ENCODE measurements around the gene HECW1. TPM values are rescaled to one million over a fixed set of nuclear protein-coding genes. Genes with fewer than 3 reads are reported as not detected.

Gene HECW1
- total and polyA plus RNA-seq, 4 donors: 0.05 TPM; not detected in 3

DNA sequence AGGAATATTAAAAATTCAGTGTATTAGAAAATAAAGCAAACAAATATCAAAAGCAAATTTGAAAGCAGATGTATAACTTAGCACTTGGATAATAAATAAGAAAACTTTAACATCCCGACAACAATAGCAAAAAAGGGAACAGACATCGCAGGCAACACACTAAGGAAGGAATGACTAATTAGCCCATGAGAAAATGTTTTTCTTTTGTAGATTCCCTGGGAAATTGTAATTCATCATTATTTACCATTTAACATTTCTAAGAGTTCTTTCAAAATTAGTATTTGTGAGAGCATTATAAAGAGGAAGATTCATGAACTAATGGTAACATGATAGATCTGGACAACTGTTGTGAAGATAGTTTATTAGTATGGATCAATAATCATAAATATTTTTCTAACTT, 364.4 kb downstream of the HECW1 start:
- H3K4me3 ChIP-seq (ENCODE audit: low read depth in 1 of 3, low read length in 3 of 3): no peak overlapping the region
- H3K9me3 ChIP-seq (ENCODE audit: control insufficient read depth in 4 of 4, low read length in 3 of 4): no peaks in the 10 kb centered on the region
- no peak for DNase-seq (ENCODE audit: low spot score)
- no peaks in the 10 kb centered on the region for H3K4me1 ChIP-seq (ENCODE audit: control insufficient read depth in 4 of 4, insufficient read depth in 4 of 4, low read length in 3 of 4)
- no peak overlapping the region for H3K27ac ChIP-seq (ENCODE audit: low read depth in 1 of 2, low read length in 2 of 2)
- H3K9ac ChIP-seq (ENCODE audit: low read depth in 1 of 2, low read length in 2 of 2): no peak overlapping the region
- no peaks in the 10 kb centered on the region for H3K27me3 ChIP-seq (ENCODE audit: control insufficient read depth in 4 of 4, insufficient read depth in 4 of 4, low read length in 3 of 4)
- WGBS: 95% methylated on average over 2 of the region's 2 CpGs
- TF ChIP-seq, protein P1, sequence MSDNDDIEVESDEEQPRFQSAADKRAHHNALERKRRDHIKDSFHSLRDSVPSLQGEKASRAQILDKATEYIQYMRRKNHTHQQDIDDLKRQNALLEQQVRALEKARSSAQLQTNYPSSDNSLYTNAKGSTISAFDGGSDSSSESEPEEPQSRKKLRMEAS (IDR thresholded peaks at IDR 0.05): no peak
- TF ChIP-seq FOXA1 (IDR thresholded peaks at IDR 0.05): no peak
- no peak for TF ChIP-seq FOXA2 (IDR thresholded peaks at IDR 0.05)
- TF ChIP-seq, protein P2, sequence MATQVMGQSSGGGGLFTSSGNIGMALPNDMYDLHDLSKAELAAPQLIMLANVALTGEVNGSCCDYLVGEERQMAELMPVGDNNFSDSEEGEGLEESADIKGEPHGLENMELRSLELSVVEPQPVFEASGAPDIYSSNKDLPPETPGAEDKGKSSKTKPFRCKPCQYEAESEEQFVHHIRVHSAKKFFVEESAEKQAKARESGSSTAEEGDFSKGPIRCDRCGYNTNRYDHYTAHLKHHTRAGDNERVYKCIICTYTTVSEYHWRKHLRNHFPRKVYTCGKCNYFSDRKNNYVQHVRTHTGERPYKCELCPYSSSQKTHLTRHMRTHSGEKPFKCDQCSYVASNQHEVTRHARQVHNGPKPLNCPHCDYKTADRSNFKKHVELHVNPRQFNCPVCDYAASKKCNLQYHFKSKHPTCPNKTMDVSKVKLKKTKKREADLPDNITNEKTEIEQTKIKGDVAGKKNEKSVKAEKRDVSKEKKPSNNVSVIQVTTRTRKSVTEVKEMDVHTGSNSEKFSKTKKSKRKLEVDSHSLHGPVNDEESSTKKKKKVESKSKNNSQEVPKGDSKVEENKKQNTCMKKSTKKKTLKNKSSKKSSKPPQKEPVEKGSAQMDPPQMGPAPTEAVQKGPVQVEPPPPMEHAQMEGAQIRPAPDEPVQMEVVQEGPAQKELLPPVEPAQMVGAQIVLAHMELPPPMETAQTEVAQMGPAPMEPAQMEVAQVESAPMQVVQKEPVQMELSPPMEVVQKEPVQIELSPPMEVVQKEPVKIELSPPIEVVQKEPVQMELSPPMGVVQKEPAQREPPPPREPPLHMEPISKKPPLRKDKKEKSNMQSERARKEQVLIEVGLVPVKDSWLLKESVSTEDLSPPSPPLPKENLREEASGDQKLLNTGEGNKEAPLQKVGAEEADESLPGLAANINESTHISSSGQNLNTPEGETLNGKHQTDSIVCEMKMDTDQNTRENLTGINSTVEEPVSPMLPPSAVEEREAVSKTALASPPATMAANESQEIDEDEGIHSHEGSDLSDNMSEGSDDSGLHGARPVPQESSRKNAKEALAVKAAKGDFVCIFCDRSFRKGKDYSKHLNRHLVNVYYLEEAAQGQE (IDR thresholded peaks at IDR 0.05): no peak
- TF ChIP-seq EGR1 (IDR thresholded peaks at IDR 0.05; ENCODE audit: low read depth in 2 of 2): no peak
- TF ChIP-seq, protein P3, sequence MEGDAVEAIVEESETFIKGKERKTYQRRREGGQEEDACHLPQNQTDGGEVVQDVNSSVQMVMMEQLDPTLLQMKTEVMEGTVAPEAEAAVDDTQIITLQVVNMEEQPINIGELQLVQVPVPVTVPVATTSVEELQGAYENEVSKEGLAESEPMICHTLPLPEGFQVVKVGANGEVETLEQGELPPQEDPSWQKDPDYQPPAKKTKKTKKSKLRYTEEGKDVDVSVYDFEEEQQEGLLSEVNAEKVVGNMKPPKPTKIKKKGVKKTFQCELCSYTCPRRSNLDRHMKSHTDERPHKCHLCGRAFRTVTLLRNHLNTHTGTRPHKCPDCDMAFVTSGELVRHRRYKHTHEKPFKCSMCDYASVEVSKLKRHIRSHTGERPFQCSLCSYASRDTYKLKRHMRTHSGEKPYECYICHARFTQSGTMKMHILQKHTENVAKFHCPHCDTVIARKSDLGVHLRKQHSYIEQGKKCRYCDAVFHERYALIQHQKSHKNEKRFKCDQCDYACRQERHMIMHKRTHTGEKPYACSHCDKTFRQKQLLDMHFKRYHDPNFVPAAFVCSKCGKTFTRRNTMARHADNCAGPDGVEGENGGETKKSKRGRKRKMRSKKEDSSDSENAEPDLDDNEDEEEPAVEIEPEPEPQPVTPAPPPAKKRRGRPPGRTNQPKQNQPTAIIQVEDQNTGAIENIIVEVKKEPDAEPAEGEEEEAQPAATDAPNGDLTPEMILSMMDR (IDR thresholded peaks at IDR 0.05; ENCODE audit: low read depth, low read length, missing input control): no peak
- TF ChIP-seq YY1 (IDR thresholded peaks at IDR 0.05): no peak
- TF ChIP-seq SP1 (IDR thresholded peaks at IDR 0.05): no peak
- TF ChIP-seq JUND (IDR thresholded peaks at IDR 0.05): no peak
- TF ChIP-seq GABPA (IDR thresholded peaks at IDR 0.05 in 1 of 2, conservative IDR thresholded peaks at IDR 0.05 in 1 of 2): no peak
- no peak for TF ChIP-seq HNF4G (IDR thresholded peaks at IDR 0.05)
- TF ChIP-seq NR2F2 (IDR thresholded peaks at IDR 0.05): no peak
- TF ChIP-seq, protein P4, sequence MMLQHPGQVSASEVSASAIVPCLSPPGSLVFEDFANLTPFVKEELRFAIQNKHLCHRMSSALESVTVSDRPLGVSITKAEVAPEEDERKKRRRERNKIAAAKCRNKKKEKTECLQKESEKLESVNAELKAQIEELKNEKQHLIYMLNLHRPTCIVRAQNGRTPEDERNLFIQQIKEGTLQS (IDR thresholded peaks at IDR 0.05): no peak
- TF ChIP-seq RAD21 (IDR thresholded peaks at IDR 0.05): no peak
- TF ChIP-seq, protein P5, sequence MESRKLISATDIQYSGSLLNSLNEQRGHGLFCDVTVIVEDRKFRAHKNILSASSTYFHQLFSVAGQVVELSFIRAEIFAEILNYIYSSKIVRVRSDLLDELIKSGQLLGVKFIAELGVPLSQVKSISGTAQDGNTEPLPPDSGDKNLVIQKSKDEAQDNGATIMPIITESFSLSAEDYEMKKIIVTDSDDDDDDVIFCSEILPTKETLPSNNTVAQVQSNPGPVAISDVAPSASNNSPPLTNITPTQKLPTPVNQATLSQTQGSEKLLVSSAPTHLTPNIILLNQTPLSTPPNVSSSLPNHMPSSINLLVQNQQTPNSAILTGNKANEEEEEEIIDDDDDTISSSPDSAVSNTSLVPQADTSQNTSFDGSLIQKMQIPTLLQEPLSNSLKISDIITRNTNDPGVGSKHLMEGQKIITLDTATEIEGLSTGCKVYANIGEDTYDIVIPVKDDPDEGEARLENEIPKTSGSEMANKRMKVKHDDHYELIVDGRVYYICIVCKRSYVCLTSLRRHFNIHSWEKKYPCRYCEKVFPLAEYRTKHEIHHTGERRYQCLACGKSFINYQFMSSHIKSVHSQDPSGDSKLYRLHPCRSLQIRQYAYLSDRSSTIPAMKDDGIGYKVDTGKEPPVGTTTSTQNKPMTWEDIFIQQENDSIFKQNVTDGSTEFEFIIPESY (IDR thresholded peaks at IDR 0.05): no peak
- TF ChIP-seq HNF4A (conservative IDR thresholded peaks at IDR 0.05): no peak
- no peak for TF ChIP-seq TAF1 (conservative IDR thresholded peaks at IDR 0.05)
- H3K36me3 ChIP-seq (ENCODE audit: control insufficient read depth in 4 of 4, insufficient read depth in 3 of 4, low read depth in 1 of 4, low read length in 3 of 4): no peaks in the 10 kb centered on the region

DNA sequence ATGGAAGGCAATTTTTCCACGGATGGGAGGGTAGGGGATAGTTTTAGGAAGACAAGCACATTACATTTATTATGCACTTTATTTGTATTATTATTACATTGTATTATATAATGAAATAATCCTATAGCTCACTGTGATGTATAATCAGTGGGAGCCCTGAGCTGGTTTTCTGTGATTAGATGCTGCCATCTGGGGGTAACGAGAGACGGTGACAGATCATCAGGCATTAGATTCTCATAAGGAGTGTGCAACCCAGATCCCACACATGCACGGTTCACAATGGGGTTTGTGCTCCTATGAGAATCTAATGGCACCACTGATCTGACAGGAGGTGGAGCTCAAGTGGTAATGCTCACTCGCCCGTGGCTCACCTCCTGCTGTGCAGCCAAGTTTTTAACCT, 366.6 kb downstream of the HECW1 start:
- DNase-seq (ENCODE audit: low spot score): no peak
- Histone ChIP-seq H3K9ac (ENCODE audit: low read depth in 1 of 2, low read length in 2 of 2) (no peak overlapping the region), H3K4me1 (ENCODE audit: control insufficient read depth in 4 of 4, insufficient read depth in 4 of 4, low read length in 3 of 4) (peaks cover 0 to 9% (median 5%) of the 10 kb centered on the region in 4 donors), H3K27me3 (ENCODE audit: control insufficient read depth in 4 of 4, insufficient read depth in 4 of 4, low read length in 3 of 4) (no peaks in the 10 kb centered on the region), H3K27ac (ENCODE audit: low read depth in 1 of 2, low read length in 2 of 2) (no peak overlapping the region), H3K9me3 (ENCODE audit: control insufficient read depth in 4 of 4, low read length in 3 of 4) (no peaks in the 10 kb centered on the region), H3K4me3 (ENCODE audit: low read depth in 1 of 3, low read length in 3 of 3) (no peak overlapping the region), H3K36me3 (ENCODE audit: control insufficient read depth in 4 of 4, insufficient read depth in 3 of 4, low read depth in 1 of 4, low read length in 3 of 4) (no peaks in the 10 kb centered on the region)
- 68% methylated on average over 6 of the region's 6 CpGs for WGBS
- TF ChIP-seq HNF4G (IDR thresholded peaks at IDR 0.05): no peak
- TF ChIP-seq, protein P3 (IDR thresholded peaks at IDR 0.05; ENCODE audit: low read depth, low read length, missing input control): peak; percentile 18
- TF ChIP-seq JUND (IDR thresholded peaks at IDR 0.05): no peak
- TF ChIP-seq, protein P1 (IDR thresholded peaks at IDR 0.05): no peak
- TF ChIP-seq SP1 (IDR thresholded peaks at IDR 0.05): no peak
- TF ChIP-seq RAD21 (IDR thresholded peaks at IDR 0.05): peak; percentile 57 to 62
